GM23248 (cell line): ENCODE results near the gene CR1L.

Source experiments
- EZH2 ChIP-seq: fragments of 200-600 bp; sonication (generic); IDR thresholded peaks from 2 replicates; pipeline ENCODE4 v1.6.1; 2018; ENCODE audit warnings: antibody characterized with exemption, mild to moderate bottlenecking; ENCODE audit not compliant: insufficient read depth, poor library complexity, severe bottlenecking
- EZH2phosphoT487 ChIP-seq: fragments of 200-600 bp; sonication (generic); IDR thresholded peaks from 2 replicates; pipeline ENCODE4 v1.6.1; 2018; ENCODE audit warnings: antibody characterized with exemption, moderate library complexity, mild to moderate bottlenecking, low read depth; ENCODE audit not compliant: insufficient read depth

- TF ChIP-seq EZH2 (no peak), EZH2phosphoT487 (no peak)
Observed at GRCh38 chr1:207752456-207752998, 107.6 kb downstream of the CR1L start.
